HG03439 (cell line): ENCODE results near the gene GNPDA1.
"Not testable (repeated sequence)": the region's sequence is repeated elsewhere in the genome, so short reads cannot be mapped to it uniquely, and the experiment has no call there.

Source experiments
- ATAC-seq: cut with Tn5 transposase; IDR thresholded peaks from one replicate; pipeline ENCODE4 v1.9.1; 2021; ENCODE audit warnings: mild to moderate bottlenecking, moderate library complexity; ENCODE audit not compliant: unreplicated experiment

The GNPDA1 gene

GRCh38 chr5:142012792-142013388 lies at the start of gene GNPDA1:
Gene GNPDA1 (minus strand): TSS chr5:142013027. CDS start chr5:142012035, 992 bp downstream.
- peak; percentile 55 for ATAC-seq

GRCh38 chr5:142059304-142059940 lies 46.6 kb upstream of the GNPDA1 start:
- no peak for ATAC-seq

- ATAC-seq: no peak
Observed at GRCh38 chr5:142057697-142058056, 44.9 kb upstream of the GNPDA1 start.

GRCh38 chr5:142056816-142057696 lies 44.2 kb upstream of the GNPDA1 start:
- ATAC-seq: no peak

GRCh38 chr5:142055301-142055700 lies 42.5 kb upstream of the GNPDA1 start:
- no peak for ATAC-seq

- no peak for ATAC-seq
Observed at GRCh38 chr5:142053426-142054151, 40.8 kb upstream of the GNPDA1 start.

GRCh38 chr5:142052026-142052425 lies 39.2 kb upstream of the GNPDA1 start:
- not testable (repeated sequence) for ATAC-seq

- no peak for ATAC-seq
Observed at GRCh38 chr5:142048272-142048671, 35.4 kb upstream of the GNPDA1 start.

GRCh38 chr5:142046191-142046590 lies 33.4 kb upstream of the GNPDA1 start:
- no peak for ATAC-seq

- not testable (repeated sequence) for ATAC-seq
Observed at GRCh38 chr5:142040881-142041280, 28.1 kb upstream of the GNPDA1 start.

GRCh38 chr5:142040285-142040684 lies 27.5 kb upstream of the GNPDA1 start:
- no peak for ATAC-seq

- no peak for ATAC-seq
Observed at GRCh38 chr5:142038735-142039134, 25.9 kb upstream of the GNPDA1 start.

GRCh38 chr5:142037599-142037998 lies 24.8 kb upstream of the GNPDA1 start:
- ATAC-seq: not testable (repeated sequence)

- no peak for ATAC-seq
Observed at GRCh38 chr5:142036918-142037317, 24.1 kb upstream of the GNPDA1 start.

GRCh38 chr5:142034994-142035393 lies 22.2 kb upstream of the GNPDA1 start:
- no peak for ATAC-seq

GRCh38 chr5:142033632-142034567 lies 21.1 kb upstream of the GNPDA1 start:
- not testable (repeated sequence) for ATAC-seq

- ATAC-seq: no peak
Observed at GRCh38 chr5:142032747-142033631, 20.2 kb upstream of the GNPDA1 start.

GRCh38 chr5:142032150-142032549 lies 19.3 kb upstream of the GNPDA1 start:
- ATAC-seq: no peak

GRCh38 chr5:142025637-142026036 lies 12.8 kb upstream of the GNPDA1 start:
- no peak for ATAC-seq
